CD4-positive, alpha-beta memory T cell (primary cell): ENCODE measurements around the gene RRP7A. TPM values are rescaled to one million over a fixed set of nuclear protein-coding genes. Genes with fewer than 3 reads are reported as not detected.
A peak's percentile ranks its signal among the peaks of the same experiment; 100 is the strongest.
"Not testable (repeated sequence)": the region's sequence is repeated elsewhere in the genome, so short reads cannot be mapped to it uniquely, and the experiment has no call there.

ENCODE experiments used
- CTCF ChIA-PET: fragments of 350-600 bp; sonication (Branson Sonifier 250); formaldehyde crosslinking; loops from one replicate; lab custom pipeline; 2021; ENCODE audit warnings: inconsistent platforms; ENCODE audit not compliant: partially characterized antibody; lab: Charles Lee
- POLR2A ChIA-PET: fragments of 350-600 bp; sonication (Branson Sonifier 250); formaldehyde crosslinking; loops from one replicate; lab custom pipeline; 2021; ENCODE audit not compliant: partially characterized antibody; lab: Charles Lee
- DNase-seq, 5 donors: peaks; one replicate each; pipeline versions ENCODE4 v3.0.0 to v3.0.0-alpha.2; 2020 to 2022; ENCODE audit warnings: mixed read lengths in 1 of 5
- H3K27ac ChIP-seq: one replicate; pipeline ENCODE4 v1.7.0; 2013; ENCODE audit warnings: low read depth, low read length
- H3K27me3 ChIP-seq: 2 replicates; pipeline ENCODE4 v1.7.0; 2013; ENCODE audit warnings: mild to moderate bottlenecking, low read length, moderate library complexity; ENCODE audit not compliant: insufficient read depth
- H3K36me3 ChIP-seq: 2 replicates; pipeline ENCODE4 v1.7.0; 2013; ENCODE audit warnings: mild to moderate bottlenecking, low read length, moderate library complexity; ENCODE audit not compliant: insufficient read depth
- H3K4me1 ChIP-seq: 2 replicates; pipeline ENCODE4 v1.7.0; 2013; ENCODE audit warnings: mild to moderate bottlenecking, low read length, moderate library complexity; ENCODE audit not compliant: insufficient read depth
- H3K4me3 ChIP-seq, 2 donors: one replicate each; pipeline ENCODE4 v1.7.0; 2013; ENCODE audit warnings: low read length in 2 of 2, mild to moderate bottlenecking in 1 of 2
- H3K9me3 ChIP-seq, 2 donors: one replicate each; pipeline ENCODE4 v1.7.0; 2013; ENCODE audit warnings: low read length in 2 of 2, control low read depth in 1 of 2; ENCODE audit not compliant: control insufficient read depth in 1 of 2
- H3K27ac Mint-ChIP-seq, 7 donors: one replicate each; pipeline ENCODE4 v1.8.0; 2020 to 2021; ENCODE audit warnings: mixed read lengths in 7 of 7, mild to moderate bottlenecking in 6 of 7, inconsistent platforms in 3 of 7, moderate library complexity in 3 of 7
- H3K27me3 Mint-ChIP-seq, 2 donors: one replicate each; pipeline ENCODE4 v1.8.0; 2020 to 2021; ENCODE audit warnings: mixed read lengths in 2 of 2
- H3K36me3 Mint-ChIP-seq, 2 donors: one replicate each; pipeline ENCODE4 v1.8.0; 2020 to 2021; ENCODE audit warnings: mixed read lengths in 2 of 2, inconsistent platforms in 1 of 2, mild to moderate bottlenecking in 1 of 2
- H3K4me1 Mint-ChIP-seq, 4 donors: one replicate each; pipeline ENCODE4 v1.8.0; 2020 to 2021; ENCODE audit warnings: mixed read lengths in 4 of 4, mild to moderate bottlenecking in 1 of 4
- H3K4me3 Mint-ChIP-seq, 8 donors: one replicate each; pipeline ENCODE4 v1.8.0; 2020 to 2021; ENCODE audit warnings: mixed read lengths in 8 of 8, mild to moderate bottlenecking in 7 of 8, moderate library complexity in 6 of 8, inconsistent platforms in 3 of 8
- H3K9me3 Mint-ChIP-seq, 8 donors: one replicate each; pipeline ENCODE4 v1.8.0; 2020 to 2021; ENCODE audit warnings: mixed read lengths in 8 of 8, mild to moderate bottlenecking in 5 of 8, inconsistent platforms in 3 of 8, moderate library complexity in 1 of 8
- intact Hi-C: fragments of 100-400 bp; cut with micrococcal nuclease; formaldehyde crosslinking; loops from one replicate; pipeline ENCODE4 v1.15.1; 2023
- polyA plus RNA-seq, 2 donors: library from polyadenylated mRNA; unstranded; fragments of 300-500 nt; fragmentation: Illumina TruSeq; gene quantifications; one replicate each; pipeline ENCODE4 v1.2.3, GENCODE V29; 2021
- total RNA-seq, 2 experiments: library from RNA; stranded (reverse); gene quantifications; one replicate each; pipeline ENCODE4 v1.2.3, GENCODE V29; 2021

RRP7A gene
- total and polyA plus RNA-seq, 4 experiments from 2014 or later, result 56.9 to 104 (median 77.9) TPM

GRCh38 chr22:42536166-42536565, 16.6 kb upstream of the RRP7A start:
- ChIA-PET POLR2A (no interaction called here), CTCF (interaction anchor here (1.5 kb wide), 1 partner anchor 10 kb away, joined by 5 read pairs; no protein-coding TSS in a partner anchor)
- H3K9me3 ChIP-seq, result no peaks in the 10 kb centered on the region
- no peaks in the 10 kb centered on the region for H3K36me3 ChIP-seq
- no peak for DNase-seq
- H3K4me1 Mint-ChIP-seq, result peaks cover 7 to 17% (median 10%) of the 10 kb centered on the region in 4 donors
- no peaks in the 10 kb centered on the region for H3K27me3 Mint-ChIP-seq
- peaks cover 6% of the 10 kb centered on the region for H3K4me1 ChIP-seq
- H3K27me3 ChIP-seq, result no peaks in the 10 kb centered on the region
- intact Hi-C loops, result no loop called here
- H3K27ac ChIP-seq, result no peak overlapping the region
- peaks cover 0 to 2% of the 10 kb centered on the region in 2 donors for H3K36me3 Mint-ChIP-seq
- H3K4me3 ChIP-seq, result no peak overlapping the region
- H3K27ac Mint-ChIP-seq, result peak overlapping the region in 1 of 7 donors; percentile 23
- peak overlapping the region in 1 of 8 donors; percentile 61 for H3K4me3 Mint-ChIP-seq
- H3K9me3 Mint-ChIP-seq, result no peaks in the 10 kb centered on the region

GRCh38 chr22:42535082-42535731, 15.6 kb upstream of the RRP7A start:
- H3K27ac Mint-ChIP-seq, intact Hi-C loops, H3K4me3 Mint-ChIP-seq, H3K27me3 Mint-ChIP-seq, H3K9me3 Mint-ChIP-seq, H3K4me3 ChIP-seq, H3K27me3 ChIP-seq, DNase-seq, H3K36me3 Mint-ChIP-seq, H3K9me3 ChIP-seq, POLR2A ChIA-PET, H3K36me3 ChIP-seq, H3K27ac ChIP-seq, H3K4me1 ChIP-seq: not testable (repeated sequence)
- CTCF ChIA-PET, result interaction anchor here (1.7 kb wide), 1 partner anchor 26 kb away, joined by 3 read pairs; no protein-coding TSS in a partner anchor
- peaks cover 7 to 17% (median 11%) of the 10 kb centered on the region in 4 donors for H3K4me1 Mint-ChIP-seq

GRCh38 chr22:42533638-42533977, 14.0 kb upstream of the RRP7A start:
- Mint-ChIP-seq H3K4me1 (peaks cover 5 to 17% (median 11%) of the 10 kb centered on the region in 4 donors), H3K4me3 (peak overlapping the region; percentile 85 to 98 (median 90)), H3K36me3 (peaks cover 0 to 2% of the 10 kb centered on the region in 2 donors), H3K27ac (peak overlapping the region; percentile 89 to 100 (median 96)), H3K27me3 (no peaks in the 10 kb centered on the region), H3K9me3 (no peaks in the 10 kb centered on the region)
- H3K27me3 ChIP-seq, result no peaks in the 10 kb centered on the region
- ChIA-PET POLR2A (interaction anchor here (1.2 to 2.6 kb wide), 2 partner anchors 19 to 81 kb away, joined by 3 to 12 read pairs; partner anchors contain the start of gene POLDIP3), CTCF (interaction anchor here (1.2 to 2.3 kb wide), 6 partner anchors 10 to 28 kb away, joined by 3 to 12 read pairs (median 4); no protein-coding TSS in a partner anchor)
- intact Hi-C loops, result loop anchor here (2.0 kb wide), 1 partner anchor 19 kb away; the partner anchor contains the start of gene SERHL2
- no peaks in the 10 kb centered on the region for H3K36me3 ChIP-seq
- H3K9me3 ChIP-seq, result no peaks in the 10 kb centered on the region
- DNase-seq, result peak in 1 of 5 donors; percentile 50
- H3K4me1 ChIP-seq, result peaks cover 6% of the 10 kb centered on the region
- H3K4me3 ChIP-seq, result peak overlapping the region; percentile 56 to 70
- H3K27ac ChIP-seq, result peak overlapping the region; percentile 79

- H3K27me3 ChIP-seq, H3K27ac ChIP-seq, H3K27me3 Mint-ChIP-seq, H3K9me3 ChIP-seq, H3K36me3 ChIP-seq, H3K9me3 Mint-ChIP-seq, H3K4me1 ChIP-seq, H3K36me3 Mint-ChIP-seq, DNase-seq, H3K4me3 ChIP-seq: not testable (repeated sequence)
- H3K4me3 Mint-ChIP-seq, result peak overlapping the region in 1 of 8 donors; percentile 35
- peak overlapping the region in 3 of 7 donors; percentile 35 to 89 (median 73) for H3K27ac Mint-ChIP-seq
- intact Hi-C loops, result loop anchor here (2.0 kb wide), 1 partner anchor 21 kb away; the partner anchor contains the start of gene SERHL2
- ChIA-PET POLR2A (interaction anchor here (2.6 kb wide), 1 partner anchor 83 kb away, joined by 12 read pairs; the partner anchor contains the start of gene POLDIP3), CTCF (interaction anchor here (1.4 kb wide), 1 partner anchor 22 kb away, joined by 3 read pairs; the partner anchor contains the start of gene SERHL2)
- peaks cover 5 to 12% (median 10%) of the 10 kb centered on the region in 4 donors for H3K4me1 Mint-ChIP-seq
Measured at GRCh38 chr22:42531401-42532084, 11.9 kb upstream of the RRP7A start.

- H3K27me3 ChIP-seq, H3K4me1 ChIP-seq, H3K4me3 Mint-ChIP-seq, H3K9me3 ChIP-seq, H3K4me3 ChIP-seq, H3K36me3 Mint-ChIP-seq, H3K27ac Mint-ChIP-seq, H3K27me3 Mint-ChIP-seq, H3K36me3 ChIP-seq, H3K27ac ChIP-seq, CTCF ChIA-PET, H3K9me3 Mint-ChIP-seq, POLR2A ChIA-PET, intact Hi-C loops, DNase-seq: not testable (repeated sequence)
- H3K4me1 Mint-ChIP-seq, result peaks cover 5 to 12% (median 10%) of the 10 kb centered on the region in 4 donors
Measured at GRCh38 chr22:42529435-42529834, 9.8 kb upstream of the RRP7A start.

- Mint-ChIP-seq H3K27ac (no peak overlapping the region), H3K9me3 (no peaks in the 10 kb centered on the region), H3K36me3 (peaks cover 0 to 2% of the 10 kb centered on the region in 2 donors), H3K4me3 (no peak overlapping the region), H3K27me3 (no peaks in the 10 kb centered on the region), H3K4me1 (peaks cover 4 to 9% (median 7%) of the 10 kb centered on the region in 4 donors)
- no peak for DNase-seq
- no peak overlapping the region for H3K27ac ChIP-seq
- H3K4me1 ChIP-seq, result peaks cover 4% of the 10 kb centered on the region
- ChIA-PET POLR2A (no interaction called here), CTCF (no interaction called here)
- no peaks in the 10 kb centered on the region for H3K36me3 ChIP-seq
- H3K9me3 ChIP-seq, result no peaks in the 10 kb centered on the region
- no peak overlapping the region for H3K4me3 ChIP-seq
- H3K27me3 ChIP-seq, result no peaks in the 10 kb centered on the region
- intact Hi-C loops, result no loop called here
Measured at GRCh38 chr22:42528591-42529307, 9.2 kb upstream of the RRP7A start.

- Mint-ChIP-seq H3K9me3 (no peaks in the 10 kb centered on the region), H3K4me3 (no peak overlapping the region), H3K27me3 (no peaks in the 10 kb centered on the region), H3K36me3 (peaks cover 0 to 8% of the 10 kb centered on the region in 2 donors), H3K4me1 (peaks cover 7 to 18% (median 14%) of the 10 kb centered on the region in 4 donors), H3K27ac (no peak overlapping the region)
- no peak overlapping the region for H3K4me3 ChIP-seq
- ChIA-PET CTCF (no interaction called here), POLR2A (no interaction called here)
- H3K4me1 ChIP-seq, result peaks cover 11% of the 10 kb centered on the region
- no peaks in the 10 kb centered on the region for H3K27me3 ChIP-seq
- no peaks in the 10 kb centered on the region for H3K9me3 ChIP-seq
- H3K36me3 ChIP-seq, result no peaks in the 10 kb centered on the region
- DNase-seq, result no peak
- intact Hi-C loops, result no loop called here
- H3K27ac ChIP-seq, result no peak overlapping the region
Measured at GRCh38 chr22:42522546-42522945, 3.0 kb upstream of the RRP7A start.
